ENCODE measurements around the gene VCAM1.

DNA sequence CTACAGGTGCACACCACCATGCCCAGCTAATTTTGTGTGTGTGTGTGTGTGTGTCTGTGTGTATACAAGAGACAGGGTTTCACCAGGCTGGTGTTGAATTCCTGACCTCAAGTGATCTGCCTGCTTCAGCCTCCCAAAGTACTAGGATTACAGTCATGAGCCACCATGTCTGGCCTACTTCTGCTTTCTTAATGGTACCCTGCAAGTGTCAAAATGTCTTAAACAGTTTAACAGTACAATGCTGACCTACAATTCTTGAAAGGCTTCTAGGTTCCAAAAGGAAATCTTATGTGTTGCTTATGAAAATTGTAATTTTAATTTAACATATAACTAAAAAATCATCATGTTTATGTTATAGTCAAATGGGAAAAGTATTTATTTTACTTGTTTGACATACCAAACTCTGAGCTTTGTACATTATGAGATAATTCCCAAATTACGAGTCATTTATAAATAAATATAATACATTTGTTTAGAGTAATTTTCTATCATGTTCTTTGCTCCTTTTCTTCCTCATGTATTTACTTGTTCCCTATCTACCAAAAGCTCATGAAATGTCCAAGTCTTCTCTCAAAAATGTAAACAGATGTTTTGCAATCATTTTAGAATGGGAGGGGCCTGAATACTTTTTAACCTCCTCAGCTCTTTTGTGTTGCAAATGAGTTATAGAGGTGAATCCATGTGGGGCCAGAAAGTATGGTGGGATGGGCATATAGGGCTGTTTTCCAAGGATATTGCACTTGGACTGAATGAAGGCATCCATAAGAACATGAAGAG is 8.4 kb upstream of the VCAM1 start:
- TF ChIP-seq EZH2 (IDR thresholded peaks at IDR 0.05; ENCODE audit: low read length, unreplicated experiment) (no peak), CTCF (conservative IDR thresholded peaks at IDR 0.05; ENCODE audit: low read depth, low read length) (no peak)
